HG03565 (cell line): ENCODE data around the gene PARD3B.

Source experiments
- ATAC-seq: cut with Tn5 transposase; IDR thresholded peaks from one replicate; pipeline ENCODE4 v1.9.1; 2021; ENCODE audit warnings: mild to moderate bottlenecking, moderate library complexity; ENCODE audit not compliant: unreplicated experiment

PARD3B gene

GRCh38 chr2:204693262-204693661 lies 148.0 kb downstream of the PARD3B start:
- no peak for ATAC-seq

- ATAC-seq = no peak
Measured at GRCh38 chr2:204695506-204695905, 150.2 kb downstream of the PARD3B start.

- ATAC-seq = no peak
Measured at GRCh38 chr2:204696124-204696523, 150.8 kb downstream of the PARD3B start.

GRCh38 chr2:204705243-204705932 lies 160.1 kb downstream of the PARD3B start:
- ATAC-seq = no peak

GRCh38 chr2:204706939-204707338 lies 161.7 kb downstream of the PARD3B start:
- no peak for ATAC-seq

GRCh38 chr2:204713211-204713610 lies 167.9 kb downstream of the PARD3B start:
- ATAC-seq = no peak

- no peak for ATAC-seq
Measured at GRCh38 chr2:204715361-204715760, 170.1 kb downstream of the PARD3B start.

- ATAC-seq = no peak
Measured at GRCh38 chr2:204717591-204717990, 172.3 kb downstream of the PARD3B start.

- ATAC-seq = no peak
Measured at GRCh38 chr2:204718607-204719006, 173.3 kb downstream of the PARD3B start.

GRCh38 chr2:204720874-204721273 lies 175.6 kb downstream of the PARD3B start:
- ATAC-seq = no peak

- ATAC-seq = no peak
Measured at GRCh38 chr2:204722207-204722606, 176.9 kb downstream of the PARD3B start.

- ATAC-seq = no peak
Measured at GRCh38 chr2:204722691-204723090, 177.4 kb downstream of the PARD3B start.

- no peak for ATAC-seq
Measured at GRCh38 chr2:204725693-204726360, 180.6 kb downstream of the PARD3B start.

GRCh38 chr2:204726831-204727230 lies 181.6 kb downstream of the PARD3B start:
- ATAC-seq = no peak

GRCh38 chr2:204727368-204727767 lies 182.1 kb downstream of the PARD3B start:
- no peak for ATAC-seq

- ATAC-seq = no peak
Measured at GRCh38 chr2:204730603-204731002, 185.3 kb downstream of the PARD3B start.

- ATAC-seq = no peak
Measured at GRCh38 chr2:204732019-204732418, 186.7 kb downstream of the PARD3B start.

- no peak for ATAC-seq
Measured at GRCh38 chr2:204737296-204737695, 192.0 kb downstream of the PARD3B start.

GRCh38 chr2:204738721-204739120 lies 193.4 kb downstream of the PARD3B start:
- ATAC-seq = no peak

GRCh38 chr2:204743393-204743960 lies 198.2 kb downstream of the PARD3B start:
- ATAC-seq = no peak

- ATAC-seq = no peak
Measured at GRCh38 chr2:204744506-204744905, 199.2 kb downstream of the PARD3B start.

GRCh38 chr2:204748286-204748685 lies 203.0 kb downstream of the PARD3B start:
- no peak for ATAC-seq
